ENCODE results near the gene NOL12.
"Not testable (repeated sequence)": the region's sequence is repeated elsewhere in the genome, so short reads cannot be mapped to it uniquely, and the experiment has no call there.

NOL12 gene

DNA sequence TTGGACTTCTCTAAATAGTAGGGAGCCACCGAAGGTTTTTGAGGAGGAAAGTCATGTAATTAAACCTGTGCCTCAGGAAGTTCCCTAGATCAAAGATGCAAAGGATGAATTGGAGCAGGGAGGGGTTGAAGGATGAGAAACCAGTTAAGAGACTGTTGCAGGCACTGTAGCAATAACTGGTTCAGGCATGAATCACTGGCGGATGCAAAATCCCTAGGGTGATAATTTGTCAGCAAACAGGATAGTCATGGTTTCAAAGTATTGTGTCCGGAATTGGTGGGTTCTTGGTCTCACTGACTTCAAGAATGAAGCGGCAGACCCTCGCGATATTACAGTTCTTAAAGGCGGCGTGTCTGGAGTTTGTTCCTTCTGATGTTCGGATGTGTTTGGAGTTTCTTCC, 30.6 kb downstream of the NOL12 start:
- DNase-seq: no peak

DNA sequence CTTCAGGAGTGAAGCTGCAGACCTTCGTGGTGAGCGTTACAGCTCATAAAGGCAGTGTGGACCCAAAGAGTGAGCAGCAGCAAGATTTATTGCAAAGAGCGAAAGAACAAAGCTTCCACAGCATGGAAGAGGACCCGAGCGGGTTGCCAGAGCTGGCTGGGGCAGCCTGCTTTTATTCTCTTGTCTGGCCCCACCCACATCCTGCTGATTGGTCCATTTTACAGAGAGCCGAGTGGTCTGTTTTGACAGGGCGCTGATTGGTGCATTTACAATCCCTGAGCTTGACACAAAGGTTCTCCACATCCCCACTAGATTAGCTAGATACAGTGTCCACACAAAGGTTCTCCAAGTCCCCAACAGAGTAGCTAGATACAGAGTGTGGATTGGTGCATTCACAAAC, 31.1 kb downstream of the NOL12 start:
- not testable (repeated sequence) for DNase-seq

DNA sequence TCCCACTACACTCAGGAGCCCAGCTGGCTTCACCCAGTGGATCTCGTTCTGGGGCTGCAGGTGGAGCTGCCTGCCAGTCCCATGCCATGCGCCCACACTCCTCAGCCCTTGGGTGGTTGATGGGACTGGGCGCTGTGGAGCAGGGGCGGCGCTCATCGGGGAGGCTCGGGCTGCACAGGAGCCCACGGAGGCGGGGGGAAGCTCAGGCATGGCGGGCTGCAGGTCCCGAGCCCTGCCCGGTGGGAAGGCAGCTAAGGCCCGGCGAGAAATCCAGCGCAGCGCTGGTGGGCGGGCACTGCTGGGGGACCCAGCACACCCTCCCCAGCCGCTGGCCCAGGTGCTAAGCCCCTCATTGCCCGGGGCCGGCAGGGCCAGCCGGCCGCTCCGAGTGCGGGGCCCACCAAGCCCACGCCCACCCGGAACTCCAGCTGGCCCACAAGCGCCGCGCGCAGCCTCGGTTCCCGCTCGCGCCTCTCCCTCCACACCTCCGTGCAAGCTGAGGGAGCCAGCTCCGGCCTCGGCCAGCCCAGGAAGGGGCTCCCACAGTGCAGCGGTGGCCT, 31.7 kb downstream of the NOL12 start:
- not testable (repeated sequence) for DNase-seq

- no peak for DNase-seq
These were observed 39.6 kb downstream of the NOL12 start for GRCh38 chr22:37725551-37726240.

DNA sequence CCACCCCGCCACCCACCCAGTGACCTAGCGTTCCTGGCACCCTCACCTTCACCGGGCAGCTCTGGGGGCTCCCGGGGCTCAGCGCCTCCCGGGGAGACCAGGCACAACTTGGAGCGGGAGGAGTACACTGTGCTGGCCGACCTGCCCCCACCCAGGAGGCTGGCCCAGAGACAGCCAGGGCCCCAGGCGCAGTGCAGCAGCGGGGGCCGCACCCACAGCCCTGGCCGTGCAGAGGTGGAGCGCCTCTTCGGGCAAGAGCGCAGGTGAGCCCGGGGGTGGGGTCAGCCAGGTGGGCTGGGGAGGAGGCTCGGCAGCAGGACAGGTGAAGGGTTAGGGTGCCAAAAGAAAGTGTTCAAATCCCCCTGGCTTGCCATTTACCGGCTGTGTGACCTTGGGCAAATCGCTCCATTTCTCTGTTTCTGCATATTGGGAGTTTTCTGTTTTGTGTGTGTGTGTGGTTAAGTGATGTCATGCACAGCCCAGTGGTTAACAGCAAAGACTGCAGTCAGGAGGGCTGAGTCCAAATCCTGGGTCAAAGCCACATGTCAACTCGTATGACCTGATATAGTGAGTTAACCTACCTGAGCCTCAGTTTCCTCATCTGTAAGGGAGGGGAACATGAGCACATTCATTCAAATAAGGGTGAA, 40.2 kb downstream of the NOL12 start:
- peak; percentile 59 for DNase-seq

GRCh38 chr22:37728620-37729019, 42.5 kb downstream of the NOL12 start:
- DNase-seq: no peak

DNA sequence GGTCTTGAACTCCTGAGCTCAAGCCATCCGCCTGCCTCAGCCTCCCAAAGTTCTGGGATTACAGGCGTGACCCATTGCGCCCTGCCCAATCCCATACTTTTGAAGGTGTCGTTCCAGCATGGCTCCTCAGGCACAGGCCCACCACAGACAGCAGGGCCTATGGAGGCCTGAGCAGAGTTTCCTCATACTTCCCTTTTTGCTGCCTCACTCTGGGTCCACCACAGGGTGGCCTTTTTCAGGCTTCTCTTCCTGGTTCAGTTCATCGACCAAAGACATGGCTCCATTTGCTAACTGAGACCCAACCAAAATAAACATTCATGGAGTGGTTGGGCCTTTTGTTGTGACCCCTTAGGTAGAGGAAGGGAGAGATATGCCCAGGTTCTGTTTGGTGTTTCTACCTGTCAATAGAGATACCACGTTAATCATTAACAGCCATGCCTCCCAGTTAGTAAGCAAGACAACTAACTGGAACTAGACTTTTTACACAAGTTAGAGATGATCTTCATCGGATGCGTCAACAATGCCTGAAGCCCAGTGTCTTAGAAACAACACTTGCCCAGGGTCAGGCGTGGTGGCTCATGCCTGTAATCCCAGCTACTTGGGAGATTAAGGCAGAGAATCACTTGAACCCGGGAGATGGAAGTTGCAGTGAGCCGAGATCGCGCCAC, 45.8 kb downstream of the NOL12 start:
- DNase-seq: no peak

DNA sequence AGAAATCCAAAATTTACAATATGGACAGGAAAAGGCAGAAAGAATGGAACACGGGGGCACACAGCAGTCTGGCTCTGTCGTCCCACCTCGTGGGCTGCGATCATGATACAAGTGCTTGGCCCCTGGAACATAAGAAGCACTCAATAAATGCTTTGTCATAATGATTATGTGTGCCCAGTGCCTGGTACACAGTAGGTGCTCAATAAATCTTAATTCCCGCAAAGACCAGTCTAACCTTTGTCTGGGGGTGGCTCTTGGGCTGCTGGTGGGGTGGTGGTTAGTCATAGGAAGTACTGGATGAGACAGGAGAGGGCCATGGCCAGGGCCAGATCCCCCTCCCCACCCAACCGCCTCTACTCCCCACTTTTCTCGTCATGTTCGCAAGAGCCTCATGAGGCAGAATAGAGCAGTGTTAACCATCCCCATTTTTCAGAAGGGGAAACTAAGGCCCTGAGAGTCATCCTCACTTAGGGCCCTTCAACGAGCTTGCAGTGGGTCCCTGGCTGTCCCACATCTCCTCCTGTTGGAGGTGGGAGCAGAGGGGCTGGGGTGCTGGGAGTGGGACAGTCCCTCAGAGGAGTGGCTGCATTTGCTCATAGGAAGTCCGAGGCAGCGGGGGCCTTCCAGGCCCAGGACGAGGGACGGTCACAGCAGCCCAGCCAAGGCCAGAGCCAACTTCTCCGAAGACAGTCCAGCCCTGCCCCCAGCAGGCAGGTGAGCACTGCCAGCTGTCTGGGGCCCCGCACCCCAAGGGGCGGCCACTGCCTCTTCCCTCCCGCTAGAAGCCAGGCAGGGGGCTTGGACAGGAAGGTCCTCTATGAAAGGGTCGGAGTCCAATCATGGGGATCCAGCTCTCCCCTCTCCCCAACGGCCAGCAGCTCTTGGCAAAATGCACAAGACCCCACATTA, 46.8 kb downstream of the NOL12 start:
- DNase-seq: no peak

- DNase-seq: no peak
These were observed 47.7 kb downstream of the NOL12 start for GRCh38 chr22:37733625-37734401.

GRCh38 chr22:37734402-37734700, 48.2 kb downstream of the NOL12 start:
- DNase-seq: no peak

DNA sequence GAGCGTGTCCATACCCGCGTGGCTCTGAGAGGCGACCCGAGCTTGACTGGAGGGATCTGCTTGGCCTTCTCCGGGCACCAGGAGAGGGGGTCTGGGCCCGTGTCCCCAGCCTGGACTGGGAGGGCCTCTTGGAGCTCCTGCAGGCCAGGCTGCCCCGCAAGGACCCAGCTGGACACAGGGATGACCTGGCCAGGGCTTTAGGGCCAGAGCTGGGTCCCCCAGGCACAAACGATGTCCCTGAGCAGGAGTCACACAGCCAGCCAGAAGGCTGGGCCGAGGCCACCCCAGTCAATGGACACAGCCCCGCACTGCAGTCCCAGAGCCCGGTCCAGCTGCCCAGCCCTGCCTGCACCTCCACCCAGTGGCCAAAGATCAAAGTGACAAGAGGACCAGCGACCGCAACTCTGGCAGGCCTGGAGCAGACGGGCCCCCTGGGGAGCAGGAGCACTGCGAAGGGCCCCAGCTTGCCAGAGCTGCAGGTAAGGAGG, 48.9 kb downstream of the NOL12 start:
- peak; percentile 21 for DNase-seq

- peak; percentile 51 for DNase-seq
These were observed 52.9 kb downstream of the NOL12 start for GRCh38 chr22:37739035-37739434.

GRCh38 chr22:37739611-37740049, 53.5 kb downstream of the NOL12 start:
- no peak for DNase-seq

DNA sequence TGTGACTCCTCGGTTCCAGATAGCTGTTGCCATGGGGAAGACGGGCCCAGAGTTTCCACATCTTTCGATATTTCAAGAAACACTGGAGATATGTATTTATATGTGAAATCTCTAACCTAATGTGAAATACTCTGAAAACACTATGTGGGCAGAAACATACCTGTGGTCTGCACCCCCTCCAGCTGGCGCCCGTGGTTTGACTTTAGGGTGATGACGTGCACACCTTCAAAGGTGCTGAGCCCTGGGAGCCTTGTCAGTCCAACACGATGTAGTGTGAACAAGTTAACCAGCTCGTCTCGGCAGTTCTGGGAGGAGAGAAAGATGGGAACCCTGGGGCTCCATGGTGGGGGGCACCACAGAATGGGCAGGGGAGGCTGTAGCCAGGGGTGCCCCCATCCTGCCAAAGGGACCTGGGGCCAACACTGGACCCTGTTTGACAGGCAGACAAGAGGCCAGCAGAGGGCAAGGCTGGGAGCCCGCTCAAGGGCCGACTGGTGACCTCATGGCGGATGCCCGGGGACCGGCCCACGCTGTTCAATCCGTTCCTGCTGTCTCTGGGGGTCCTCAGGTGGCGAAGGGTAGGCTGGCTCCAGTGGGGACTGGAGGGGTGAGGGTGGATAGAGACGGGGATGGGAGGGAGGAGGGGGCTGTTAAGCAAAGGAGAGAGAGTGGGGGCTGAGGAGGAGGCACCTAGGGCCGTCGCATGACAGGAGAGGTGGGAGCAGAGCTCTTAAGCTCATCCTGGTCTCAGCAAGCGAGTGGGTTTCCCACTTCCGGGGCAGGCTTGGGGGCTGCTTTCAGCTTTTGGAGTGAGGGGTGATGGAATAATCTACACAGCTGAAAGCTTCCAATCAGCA, 54.5 kb downstream of the NOL12 start:
- DNase-seq: no peak

- DNase-seq: peak; percentile 95
These were observed 55.2 kb downstream of the NOL12 start for GRCh38 chr22:37741312-37741795.

DNA sequence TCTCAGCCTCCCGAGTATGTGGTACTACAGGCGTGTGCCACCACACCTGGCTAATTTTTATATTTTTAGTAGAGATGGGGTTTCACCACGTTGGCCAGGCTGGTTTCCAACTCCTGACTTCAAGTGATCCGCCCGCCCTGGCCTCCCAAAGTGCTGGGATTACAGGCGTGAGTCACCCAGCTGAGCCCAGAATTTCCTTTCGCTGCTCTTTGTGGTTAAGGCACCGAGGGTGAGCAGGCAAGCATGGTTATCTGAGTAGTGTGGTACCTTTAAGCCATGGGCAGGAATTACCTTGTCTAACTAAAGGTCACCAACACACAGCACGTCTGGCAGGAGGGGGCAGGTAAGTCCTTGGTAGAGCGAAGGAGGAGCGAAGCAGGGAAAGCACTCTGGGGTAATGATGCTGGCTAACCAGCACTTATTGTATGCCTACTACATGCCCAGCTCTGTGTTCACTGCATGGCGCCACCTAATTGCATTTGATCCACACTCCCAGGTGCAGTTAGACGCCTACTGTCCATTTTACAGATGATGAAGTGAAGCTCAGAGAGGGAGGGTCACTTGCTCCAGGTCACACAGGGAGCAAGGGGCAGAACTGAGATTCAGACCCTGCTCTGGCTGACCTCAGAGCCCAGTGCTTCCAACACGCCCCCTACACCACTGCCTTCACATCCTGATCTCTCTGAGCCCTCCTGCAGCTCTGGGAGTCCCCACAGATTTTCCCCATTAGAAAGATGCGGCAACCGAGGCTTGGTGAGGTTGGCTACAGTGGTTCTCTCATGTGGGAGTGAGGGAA, 56.4 kb downstream of the NOL12 start:
- peak; percentile 88 for DNase-seq
